MCF 10A (cell line): ENCODE measurements around the gene RFC5. TPM values are rescaled to one million over a fixed set of nuclear protein-coding genes. Genes with fewer than 3 reads are reported as not detected.
"Not testable (repeated sequence)": the region's sequence is repeated elsewhere in the genome, so short reads cannot be mapped to it uniquely, and the experiment has no call there.

Source experiments
- BruUV-seq: library from RNA; stranded (reverse); fragments of 400-500 nt; replicated peaks from 2 replicates; lab custom pipeline; 2021; lab: Mats Ljungman, UMichigan
- CTCF ChIA-PET: fragments of 300-600 bp; sonication (Branson Sonifier 250); formaldehyde crosslinking; extraction: SDS; loops from one replicate; lab custom pipeline; 2021; ENCODE audit warnings: antibody characterized with exemption, inconsistent platforms; lab: Yijun Ruan, JAX
- POLR2A ChIA-PET: fragments of 300-600, 350-650 bp; sonication (Branson Sonifier 250); formaldehyde crosslinking; extraction: SDS; loops from one replicate; lab custom pipeline; 2020; ENCODE audit warnings: antibody characterized with exemption, inconsistent platforms; lab: Yijun Ruan, JAX
- DNase-seq: peaks from one replicate; pipeline ENCODE4 v3.0.0-alpha.2; 2018; ENCODE audit not compliant: unreplicated experiment
- H3K27ac Mint-ChIP-seq: one replicate; pipeline ENCODE4 v1.8.0; 2022; ENCODE audit warnings: mild to moderate bottlenecking, low read depth, mixed read lengths; ENCODE audit not compliant: unreplicated experiment
- H3K27me3 Mint-ChIP-seq: one replicate; pipeline ENCODE4 v1.8.0; 2022; ENCODE audit warnings: mixed read lengths; ENCODE audit not compliant: insufficient read depth, unreplicated experiment
- H3K36me3 Mint-ChIP-seq: one replicate; pipeline ENCODE4 v1.8.0; 2022; ENCODE audit warnings: mild to moderate bottlenecking, moderate library complexity, mixed read lengths; ENCODE audit not compliant: insufficient read depth, unreplicated experiment
- H3K4me1 Mint-ChIP-seq: one replicate; pipeline ENCODE4 v1.8.0; 2022; ENCODE audit warnings: mixed read lengths; ENCODE audit not compliant: insufficient read depth, unreplicated experiment
- H3K4me3 Mint-ChIP-seq: one replicate; pipeline ENCODE4 v1.8.0; 2022; ENCODE audit warnings: mild to moderate bottlenecking, moderate library complexity, mixed read lengths; ENCODE audit not compliant: unreplicated experiment
- H3K9me3 Mint-ChIP-seq: one replicate; pipeline ENCODE4 v1.8.0; 2022; ENCODE audit warnings: mixed read lengths; ENCODE audit not compliant: unreplicated experiment
- CTCF ChIP-seq: fragments of 200-600 bp; IDR thresholded peaks from one replicate; pipeline ENCODE4 v1.8.0; 2022; ENCODE audit warnings: antibody characterized with exemption, mild to moderate bottlenecking; ENCODE audit not compliant: unreplicated experiment
- intact Hi-C: fragments of 100-400 bp; cut with micrococcal nuclease; formaldehyde crosslinking; loops from 2 replicates; pipeline ENCODE4 v1.14.1; 2022
- total RNA-seq: library from RNA; stranded (reverse); gene quantifications from 2 replicates; pipeline ENCODE4 v1.2.3, GENCODE V29; 2022

Gene RFC5
- total RNA-seq, 1 experiment from 2014 or later = 13.9 TPM

GRCh38 chr12:118015306-118015705 is 1.2 kb upstream of the RFC5 start:
- Mint-ChIP-seq H3K27ac (no peak overlapping the region), H3K27me3 (no peaks in the 10 kb centered on the region), H3K4me3 (no peak overlapping the region), H3K36me3 (peaks cover 13% of the 10 kb centered on the region), H3K9me3 (no peaks in the 10 kb centered on the region), H3K4me1 (peaks cover 6% of the 10 kb centered on the region)
- no TSS peak for BruUV-seq
- ChIA-PET POLR2A (no interaction called here), CTCF (no interaction called here)
- intact Hi-C loops = no loop called here
- TF ChIP-seq CTCF = no peak
- no peak for DNase-seq

GRCh38 chr12:118015944-118016343 is 559 bp upstream of the RFC5 start:
- no peak for DNase-seq
- Mint-ChIP-seq H3K27ac (no peak overlapping the region), H3K4me3 (peak overlapping the region; percentile 87), H3K9me3 (no peaks in the 10 kb centered on the region), H3K27me3 (no peaks in the 10 kb centered on the region), H3K36me3 (peaks cover 13% of the 10 kb centered on the region), H3K4me1 (peaks cover 6% of the 10 kb centered on the region)
- POLR2A ChIA-PET = interaction anchor here (0.8 to 1.7 kb wide), 4 partner anchors 11 to 86 kb away, joined by 3 to 8 read pairs (median 4); partner anchors contain the start of gene WSB2
- intact Hi-C loops = loop anchor here (1.0 to 2.0 kb wide), 2 partner anchors 45 to 141 kb away; partner anchors contain the start of gene WSB2
- CTCF ChIA-PET = interaction anchor here (0.6 to 1.2 kb wide), 3 partner anchors 94 to 360 kb away, joined by 3 read pairs; partner anchors contain the start of gene SUDS3
- no TSS peak for BruUV-seq
- no peak for TF ChIP-seq CTCF

DNA sequence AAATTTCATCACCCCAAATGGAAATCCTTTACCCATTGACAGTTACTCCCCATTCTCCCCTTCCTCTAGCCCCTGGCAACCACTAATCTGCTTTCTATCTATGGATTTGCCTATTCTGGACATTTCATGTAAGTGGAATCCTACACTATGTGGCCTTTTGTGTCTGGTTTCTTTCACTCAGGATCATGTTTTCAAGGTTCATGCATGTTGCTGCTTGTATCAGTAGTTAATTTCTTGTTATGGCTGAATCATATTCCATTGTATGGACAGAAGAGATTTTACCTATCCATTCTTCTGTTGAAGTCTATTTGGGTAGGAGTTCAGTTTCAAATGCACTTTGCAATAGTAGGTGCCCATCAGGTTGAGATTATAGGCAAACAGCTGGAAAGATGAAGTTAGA is 1.4 kb downstream of the RFC5 start:
- CTCF ChIA-PET = interaction anchor here (0.7 to 2.4 kb wide), 2 partner anchors 143 to 166 kb away, joined by 3 to 12 read pairs; no protein-coding TSS in a partner anchor
- POLR2A ChIA-PET = interaction anchor here (1.2 kb wide), 1 partner anchor 41 kb away, joined by 3 read pairs; no protein-coding TSS in a partner anchor
- Mint-ChIP-seq H3K27me3 (no peaks in the 10 kb centered on the region), H3K27ac (peak overlapping the region; percentile 51), H3K4me1 (peaks cover 11% of the 10 kb centered on the region), H3K4me3 (peak overlapping the region; percentile 87), H3K36me3 (peaks cover 25% of the 10 kb centered on the region), H3K9me3 (no peaks in the 10 kb centered on the region)
- DNase-seq = no peak
- intact Hi-C loops = loop anchor here (2.0 kb wide), 1 partner anchor 43 kb away; the partner anchor contains the start of gene WSB2
- no peak for TF ChIP-seq CTCF
- BruUV-seq = no TSS peak

DNA sequence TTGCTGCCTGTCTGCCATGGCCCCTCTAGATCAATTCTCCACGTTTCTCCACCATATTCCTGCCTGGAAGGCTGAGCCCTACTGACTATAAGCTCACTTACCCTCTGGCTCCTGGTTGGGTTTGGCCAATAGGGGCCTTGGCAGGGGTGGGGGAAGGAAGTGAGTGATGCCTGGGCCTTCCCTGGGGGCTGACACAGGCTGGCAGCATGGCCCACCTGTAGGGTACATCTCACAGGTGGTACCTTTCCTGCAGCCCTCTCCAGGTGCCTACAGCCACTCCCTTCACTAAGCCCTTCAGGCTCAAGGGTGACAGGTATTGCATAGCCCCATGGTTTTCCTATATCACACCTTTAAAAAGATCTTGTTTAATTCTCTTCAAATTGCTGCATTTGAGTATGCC is 3.5 kb downstream of the RFC5 start:
- Mint-ChIP-seq H3K9me3 (no peaks in the 10 kb centered on the region), H3K4me3 (no peak overlapping the region), H3K36me3 (peaks cover 37% of the 10 kb centered on the region), H3K4me1 (peaks cover 11% of the 10 kb centered on the region), H3K27me3 (no peaks in the 10 kb centered on the region), H3K27ac (no peak overlapping the region)
- intact Hi-C loops = no loop called here
- TF ChIP-seq CTCF = no peak
- BruUV-seq = no TSS peak
- no peak for DNase-seq
- ChIA-PET CTCF (interaction anchor here (0.7 to 2.0 kb wide), 2 partner anchors 145 to 409 kb away, joined by 4 to 9 read pairs; no protein-coding TSS in a partner anchor), POLR2A (no interaction called here)

DNA sequence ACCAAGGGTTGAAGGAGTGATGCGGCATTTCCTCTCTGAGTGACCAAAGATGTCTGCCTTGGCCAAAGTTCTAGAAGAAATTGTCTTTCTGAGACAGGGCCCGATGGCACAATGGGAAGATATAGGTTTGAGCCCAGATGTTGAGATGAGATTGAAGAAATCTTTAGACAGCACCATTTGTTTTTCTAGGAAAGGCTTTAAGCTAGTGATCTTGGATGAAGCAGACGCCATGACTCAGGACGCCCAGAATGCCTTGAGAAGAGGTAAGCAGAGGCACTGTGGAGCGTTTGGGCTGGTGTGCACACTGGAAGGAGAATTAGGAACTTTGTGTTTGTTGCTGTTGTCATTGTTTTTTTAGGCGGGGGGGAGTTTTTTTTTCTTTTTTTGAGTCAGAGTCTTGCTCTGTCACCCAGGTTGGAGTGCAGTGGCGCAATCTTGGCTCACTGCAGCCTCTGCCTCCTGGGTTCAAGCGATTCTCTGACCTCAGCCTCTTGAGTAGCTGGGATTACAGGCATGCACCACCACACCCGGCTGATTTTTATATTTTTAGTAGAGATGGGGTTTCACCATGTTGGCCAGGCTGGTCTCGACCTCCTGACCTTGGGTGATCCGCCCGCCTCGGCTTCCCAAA is 5.7 kb downstream of the RFC5 start:
- Mint-ChIP-seq H3K4me1 (peaks cover 11% of the 10 kb centered on the region), H3K36me3 (peaks cover 48% of the 10 kb centered on the region), H3K27ac (peak overlapping the region; percentile 63)
- H3K27me3 Mint-ChIP-seq, intact Hi-C loops, DNase-seq, H3K9me3 Mint-ChIP-seq, H3K4me3 Mint-ChIP-seq, BruUV-seq: not testable (repeated sequence)
- ChIA-PET POLR2A (interaction anchor here (1.1 kb wide), 1 partner anchor 53 kb away, joined by 3 read pairs; no protein-coding TSS in a partner anchor), CTCF (interaction anchor here (0.5 to 1.5 kb wide), 5 partner anchors 15 to 147 kb away, joined by 3 to 4 read pairs (median 3); no protein-coding TSS in a partner anchor)
